ENCODE results near the gene RAB4B.
"Not testable (repeated sequence)": the region's sequence is repeated elsewhere in the genome, so short reads cannot be mapped to it uniquely, and the experiment has no call there.

The RAB4B gene

DNA sequence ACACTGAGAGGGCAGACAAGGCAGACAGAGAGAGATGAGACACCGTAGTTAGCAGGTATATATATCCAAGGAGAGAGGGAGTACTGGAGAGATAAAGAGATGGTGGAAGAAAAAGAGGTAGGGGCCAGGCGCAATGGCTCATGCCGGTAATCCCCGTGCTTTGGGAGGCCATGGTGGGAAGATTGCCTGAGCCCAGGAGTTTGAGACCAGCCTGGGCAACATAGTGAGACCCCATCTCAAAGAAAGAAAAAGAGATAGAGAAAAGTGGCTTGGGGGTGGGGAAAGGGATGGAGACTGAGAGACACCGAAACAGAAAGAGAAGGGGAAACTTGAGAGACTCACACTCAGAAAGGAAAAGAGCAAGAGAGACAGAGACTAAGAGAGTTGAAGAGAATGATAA, 2.5 kb downstream of the RAB4B start:
- no peak for DNase-seq (ENCODE audit: low read depth, low spot score)
- no peak for TF ChIP-seq CTCF (IDR thresholded peaks at IDR 0.05; ENCODE audit: low read depth, low read length)
- H3K4me3 ChIP-seq (ENCODE audit: low read depth, low read length), result no peak overlapping the region
- in situ Hi-C loops (cut with HindIII; ENCODE audit: low sequenced_read_pairs), result no loop called here

GRCh38 chr19:40781140-40781539, 3.1 kb downstream of the RAB4B start:
- no peak for TF ChIP-seq CTCF (IDR thresholded peaks at IDR 0.05; ENCODE audit: low read depth, low read length)
- in situ Hi-C loops (cut with HindIII; ENCODE audit: low sequenced_read_pairs), result no loop called here
- no peak for DNase-seq (ENCODE audit: low read depth, low spot score)
- no peak overlapping the region for H3K4me3 ChIP-seq (ENCODE audit: low read depth, low read length)

GRCh38 chr19:40783711-40784110, 5.7 kb downstream of the RAB4B start:
- no peak overlapping the region for H3K4me3 ChIP-seq (ENCODE audit: low read depth, low read length)
- no peak for TF ChIP-seq CTCF (IDR thresholded peaks at IDR 0.05; ENCODE audit: low read depth, low read length)
- in situ Hi-C loops (cut with HindIII; ENCODE audit: low sequenced_read_pairs), result no loop called here
- DNase-seq (ENCODE audit: low read depth, low spot score), result no peak

DNA sequence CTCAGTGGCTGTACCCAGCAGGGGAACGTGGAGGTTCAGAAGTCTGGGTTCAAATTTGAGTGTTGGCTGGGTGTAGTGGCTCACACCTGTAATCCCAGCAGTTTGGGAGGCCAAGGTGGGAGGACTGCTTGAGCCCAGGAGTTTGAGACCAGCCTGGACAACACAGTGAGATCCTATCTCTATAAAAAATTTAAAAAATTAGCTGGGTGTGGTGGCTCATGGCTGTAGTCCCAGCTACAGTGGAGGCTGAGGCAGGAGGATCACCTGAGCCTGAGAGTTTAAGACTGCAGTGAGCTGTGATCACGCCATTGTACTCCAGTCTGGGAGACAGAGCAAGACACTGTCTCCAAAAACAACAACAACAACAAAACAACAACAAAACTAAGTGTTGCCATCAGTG, 6.1 kb downstream of the RAB4B start:
- H3K4me3 ChIP-seq (ENCODE audit: low read depth, low read length); in situ Hi-C loops (cut with HindIII; ENCODE audit: low sequenced_read_pairs); DNase-seq (ENCODE audit: low read depth, low spot score): not testable (repeated sequence)

GRCh38 chr19:40785526-40785925, 7.5 kb downstream of the RAB4B start:
- no peak for DNase-seq (ENCODE audit: low read depth, low spot score)
- H3K4me3 ChIP-seq (ENCODE audit: low read depth, low read length), result no peak overlapping the region
- TF ChIP-seq CTCF (IDR thresholded peaks at IDR 0.05; ENCODE audit: low read depth, low read length), result no peak
- in situ Hi-C loops (cut with HindIII; ENCODE audit: low sequenced_read_pairs), result no loop called here

GRCh38 chr19:40786060-40787037, 8.3 kb downstream of the RAB4B start:
- no peak overlapping the region for H3K4me3 ChIP-seq (ENCODE audit: low read depth, low read length)
- no peak for DNase-seq (ENCODE audit: low read depth, low spot score)
- no peak for TF ChIP-seq CTCF (IDR thresholded peaks at IDR 0.05; ENCODE audit: low read depth, low read length)
- in situ Hi-C loops (cut with HindIII; ENCODE audit: low sequenced_read_pairs), result no loop called here

GRCh38 chr19:40791349-40791748, 13.3 kb downstream of the RAB4B start:
- no peak overlapping the region for H3K4me3 ChIP-seq (ENCODE audit: low read depth, low read length)
- TF ChIP-seq CTCF (IDR thresholded peaks at IDR 0.05; ENCODE audit: low read depth, low read length), result no peak
- in situ Hi-C loops (cut with HindIII; ENCODE audit: low sequenced_read_pairs), result no loop called here
- no peak for DNase-seq (ENCODE audit: low read depth, low spot score)

Data from astrocyte of the spinal cord (primary cell).